ENCODE measurements around the gene FREM2. TPM values are rescaled to one million over a fixed set of nuclear protein-coding genes. Genes with fewer than 3 reads are reported as not detected.

The FREM2 gene
- total and polyA plus RNA-seq, 9 of the 15 experiments (the other 6 are each of a cell fraction or from before 2014, with no cell fraction given): under 0.01 to 0.02 TPM; not detected in 7

GRCh38 chr13:38850868-38851626 is 164.2 kb downstream of the FREM2 start:
- H2AFZ ChIP-seq (ENCODE audit: low read depth, low read length): no peak overlapping the region
- WGBS (ENCODE audit: insufficient coverage, low coverage, missing lambda C conversion rate): 0% methylated on average over 5 of the region's 5 CpGs
- no peaks in the 10 kb centered on the region for H3K36me3 ChIP-seq (ENCODE audit: control insufficient read depth, insufficient read depth, low read length)
- no peak overlapping the region for H3K27ac ChIP-seq (ENCODE audit: extremely low read depth, low read depth, low read length)
- intact Hi-C loops (cut with micrococcal nuclease) (no loop called here), in situ Hi-C loops (cut with MboI) (no loop called here)
- ATAC-seq: no peak
- no TSS peak for BruUV-seq (replicated peaks)
- no peak for DNase-seq (ENCODE audit: extremely low read depth in 1 of 4, low spot score in 3 of 4)
- no peak overlapping the region for H3K9ac ChIP-seq (ENCODE audit: insufficient read depth in 1 of 2, low read depth in 2 of 2, low read length in 2 of 2)
- H3K4me2 ChIP-seq (ENCODE audit: insufficient read depth, low read length): no peak overlapping the region
- H3K4me1 ChIP-seq (replicated peaks in 1 of 2; ENCODE audit: control insufficient read depth in 2 of 2, insufficient read depth in 2 of 2, low read length in 2 of 2): no peaks in the 10 kb centered on the region
- H3K79me2 ChIP-seq (ENCODE audit: control insufficient read depth, insufficient read depth, low read length): no peaks in the 10 kb centered on the region
- H3K9me3 ChIP-seq (replicated peaks; ENCODE audit: control insufficient read depth, insufficient read depth, low read depth, low read length): no peaks in the 10 kb centered on the region
- POLR2A ChIA-PET: no interaction called here
- H3K27me3 ChIP-seq (ENCODE audit: control insufficient read depth in 2 of 2, insufficient read depth in 2 of 2, low read length in 2 of 2): no peaks in the 10 kb centered on the region
- FAIRE-seq: no peak
- no peaks in the 10 kb centered on the region for H4K20me1 ChIP-seq (replicated peaks; ENCODE audit: control insufficient read depth, insufficient read depth, low read length)
- CTCF ChIA-PET (ENCODE audit: low intra/inter-chr PET ratio): no interaction called here
- H3K9me1 ChIP-seq (ENCODE audit: control insufficient read depth, insufficient read depth, low read length): no peaks in the 10 kb centered on the region
- H3K4me3 ChIP-seq: no peak overlapping the region
- no peak for TF ChIP-seq FOXO4 (CRISPR knock-in tag; IDR thresholded peaks at IDR 0.05)
- TF ChIP-seq NCOR1 (IDR thresholded peaks at IDR 0.05): no peak
- TF ChIP-seq DIDO1 (tag; IDR thresholded peaks at IDR 0.05; ENCODE audit: low read depth): no peak
- no peak for TF ChIP-seq MLX (CRISPR knock-in tag; conservative IDR thresholded peaks at IDR 0.05)
- no peak for TF ChIP-seq ZNF41 (CRISPR knock-in tag; conservative IDR thresholded peaks at IDR 0.05)
- TF ChIP-seq HLTF (IDR thresholded peaks at IDR 0.05): no peak
- TF ChIP-seq KLF6 (CRISPR knock-in tag; IDR thresholded peaks at IDR 0.05; ENCODE audit: borderline replicate concordance): no peak
- no peak for TF ChIP-seq ARID3B (CRISPR knock-in tag; IDR thresholded peaks at IDR 0.05; ENCODE audit: borderline replicate concordance)
- no peak for TF ChIP-seq FUS (optimal IDR thresholded peaks at IDR 0.05; ENCODE audit: low read depth, low read length)
- TF ChIP-seq HEY1 (CRISPR knock-in tag; IDR thresholded peaks at IDR 0.05; ENCODE audit: borderline replicate concordance): no peak
- no peak for TF ChIP-seq SRF (CRISPR knock-in tag; IDR thresholded peaks at IDR 0.05)
- no peak for TF ChIP-seq RBM22 (IDR thresholded peaks at IDR 0.05; ENCODE audit: low read depth, low read length, poor library complexity, severe bottlenecking)
- TF ChIP-seq AFF1 (IDR thresholded peaks at IDR 0.05; ENCODE audit: low read depth in 1 of 2, partially characterized antibody in 2 of 2): no peak
- TF ChIP-seq PYGO2 (tag; IDR thresholded peaks at IDR 0.05): no peak
